SK-N-SH (cell line): Measurements from ENCODE around the gene MRPL24. TPM values are rescaled to one million over a fixed set of nuclear protein-coding genes. Genes with fewer than 3 reads are reported as not detected.

Source experiments
- CTCF ChIA-PET: fragments of 300-600, 350-600 bp; formaldehyde crosslinking; extraction: SDS; loops from one replicate; lab custom pipeline; 2021; lab: Yijun Ruan, JAX
- POLR2A ChIA-PET: fragments of 350-600 bp; sonication (Branson Sonifier 250); formaldehyde crosslinking; extraction: SDS; loops from one replicate; lab custom pipeline; 2020; ENCODE audit warnings: antibody characterized with exemption, inconsistent platforms; lab: Yijun Ruan, JAX
- DNase-seq: peaks from one replicate; pipeline ENCODE4 v3.0.0; 2012
- H2AFZ ChIP-seq: fragments of 200-600 bp; sonication (generic); 2 replicates; pipeline ENCODE4 v1.8.1; 2016; ENCODE audit warnings: antibody characterized with exemption, mild to moderate bottlenecking, low read depth
- H3F3A ChIP-seq: fragments of 200-600 bp; sonication (generic); replicated peaks from 2 replicates; pipeline ENCODE3; 2016; ENCODE audit warnings: antibody characterized with exemption, mild to moderate bottlenecking; ENCODE audit not compliant: insufficient read depth
- H3K27ac ChIP-seq, 2 experiments: fragments of 200-500 bp in 1 of 2; fragments of 200-600 bp in 1 of 2; sonication (Bioruptor generic) in 1 of 2; sonication (generic), shearing (Covaris generic) in 1 of 2; 2 replicates each; pipeline versions ENCODE4 v1.5.1 to v1.6.1; 2014 to 2016; ENCODE audit warnings: low read depth in 2 of 2, inconsistent platforms in 1 of 2, low read length in 1 of 2, mild to moderate bottlenecking in 1 of 2, mixed read lengths in 1 of 2
- H3K27me3 ChIP-seq: fragments of 200-600 bp; sonication (generic), shearing (Covaris generic); 2 replicates; pipeline ENCODE4 v1.6.1; 2016; ENCODE audit warnings: mixed run types; ENCODE audit not compliant: insufficient read depth
- H3K36me3 ChIP-seq, 2 experiments: fragments of 200-500 bp in 1 of 2; fragments of 200-600 bp in 1 of 2; sonication (Bioruptor generic) in 1 of 2; sonication (generic) in 1 of 2; replicated peaks in 1 of 2; 2 replicates each; pipeline versions ENCODE3 to v1.5.1; 2014 to 2016; ENCODE audit warnings: low read length in 1 of 2, mild to moderate bottlenecking in 1 of 2; ENCODE audit not compliant: insufficient read depth in 2 of 2, control insufficient read depth in 1 of 2
- H3K4me1 ChIP-seq, 2 experiments: fragments of 200-500 bp in 1 of 2; fragments of 200-600 bp in 1 of 2; sonication (Bioruptor generic) in 1 of 2; sonication (generic), shearing (Covaris generic) in 1 of 2; 2 replicates each; pipeline versions ENCODE4 v1.5.1 to v1.6.1; 2014 to 2016; ENCODE audit warnings: low read depth in 1 of 2, low read length in 1 of 2, mixed run types in 1 of 2; ENCODE audit not compliant: insufficient read depth in 2 of 2, control insufficient read depth in 1 of 2
- H3K4me2 ChIP-seq: fragments of 200-600 bp; sonication (generic), shearing (Covaris generic); 2 replicates; pipeline ENCODE4 v1.6.1; 2017; ENCODE audit warnings: mixed run types
- H3K4me3 ChIP-seq, 2 experiments: fragments of 200-500 bp in 1 of 2; fragments of 200-600 bp in 1 of 2; sonication (Bioruptor generic) in 1 of 2; sonication (generic), shearing (Covaris generic) in 1 of 2; 2 replicates each; pipeline versions ENCODE4 v1.5.1 to v1.8.1; 2014 to 2016; ENCODE audit warnings: low read depth in 2 of 2, inconsistent platforms in 1 of 2, low read length in 1 of 2, mild to moderate bottlenecking in 1 of 2, mixed read lengths in 1 of 2, moderate library complexity in 1 of 2
- H3K79me2 ChIP-seq: fragments of 200-600 bp; sonication (generic); 2 replicates; pipeline ENCODE4 v1.8.1; 2017; ENCODE audit warnings: mild to moderate bottlenecking; ENCODE audit not compliant: insufficient read depth
- H3K9ac ChIP-seq: fragments of 200-600 bp; sonication (generic); 2 replicates; pipeline ENCODE4 v1.6.1; 2017; ENCODE audit warnings: mixed run types
- H3K9me2 ChIP-seq: fragments of 200-600 bp; sonication (generic); 2 replicates; pipeline ENCODE4 v1.6.1; 2017; ENCODE audit warnings: mixed run types
- H3K9me3 ChIP-seq: fragments of 200-600 bp; sonication (generic); 2 replicates; pipeline ENCODE4 v1.6.1; 2017; ENCODE audit warnings: mixed run types, mild to moderate bottlenecking, moderate library complexity
- H4K20me1 ChIP-seq: fragments of 200-600 bp; sonication (generic); 2 replicates; pipeline ENCODE4 v1.6.1; 2017; ENCODE audit warnings: mild to moderate bottlenecking, mixed run types; ENCODE audit not compliant: insufficient read depth
- CHD2 ChIP-seq: fragments of 150-350 bp; IDR thresholded peaks from 2 replicates; pipeline ENCODE4 v1.6.1; 2018; ENCODE audit warnings: low read length; ENCODE audit not compliant: partially characterized antibody
- ELF1 ChIP-seq: IDR thresholded peaks from 2 replicates; pipeline ENCODE4 v1.4.0; 2012
- EP300 ChIP-seq, 2 experiments: IDR thresholded peaks; 2 replicates each; pipeline versions ENCODE4 v1.4.0 to v1.6.1; 2012; ENCODE audit warnings: borderline replicate concordance in 1 of 2, low read depth in 1 of 2, low read length in 1 of 2
- EZH2phosphoT487 ChIP-seq: fragments of 200-600 bp; sonication (generic); IDR thresholded peaks from 2 replicates; pipeline ENCODE4 v1.6.1; 2017; ENCODE audit warnings: low read depth, mixed run types, mild to moderate bottlenecking, antibody characterized with exemption, moderate library complexity, borderline replicate concordance
- FOSL2 ChIP-seq: IDR thresholded peaks from 2 replicates; pipeline ENCODE4 v1.4.0; 2012; ENCODE audit warnings: low read depth, mild to moderate bottlenecking, moderate library complexity, borderline replicate concordance
- FOXJ3 ChIP-seq: sonication (generic); formaldehyde crosslinking; IDR thresholded peaks from 2 replicates; pipeline ENCODE4 v1.5.1; 2020; ENCODE audit warnings: mild to moderate bottlenecking, missing genetic modification reagents
- GABPA ChIP-seq: IDR thresholded peaks from 2 replicates; pipeline ENCODE4 v1.4.0; 2012; ENCODE audit warnings: low read depth, mild to moderate bottlenecking
- JUND ChIP-seq: IDR thresholded peaks from 2 replicates; pipeline ENCODE4 v1.4.0; 2012
- MXI1 ChIP-seq: IDR thresholded peaks from 2 replicates; pipeline ENCODE4 v1.6.1; 2012; ENCODE audit warnings: mild to moderate bottlenecking, low read depth, low read length, improper control_type of control experiment
- NRF1 ChIP-seq: IDR thresholded peaks from 2 replicates; pipeline ENCODE4 v1.6.1; 2012; ENCODE audit warnings: low read depth, mild to moderate bottlenecking, low read length
- PBX3 ChIP-seq: IDR thresholded peaks from 2 replicates; pipeline ENCODE4; 2012
- RFX5 ChIP-seq: IDR thresholded peaks from 2 replicates; pipeline ENCODE4 v1.6.1; 2012; ENCODE audit warnings: mild to moderate bottlenecking, improper control_type of control experiment, low read length
- RXRA ChIP-seq: IDR thresholded peaks from 2 replicates; pipeline ENCODE4 v1.4.0; 2012; ENCODE audit warnings: low read depth, mild to moderate bottlenecking, borderline replicate concordance
- SIN3A ChIP-seq: IDR thresholded peaks from 2 replicates; pipeline ENCODE4 v1.6.1; 2012; ENCODE audit warnings: low read depth, mild to moderate bottlenecking, low read length, moderate library complexity, borderline replicate concordance
- SMC3 ChIP-seq: IDR thresholded peaks from 2 replicates; pipeline ENCODE4 v1.6.1; 2012; ENCODE audit warnings: low read depth, low read length, improper control_type of control experiment
- TCF12 ChIP-seq: IDR thresholded peaks from 2 replicates; pipeline ENCODE4 v1.4.0; 2012
- TEAD4 ChIP-seq: IDR thresholded peaks from 2 replicates; pipeline ENCODE4 v1.4.0; 2012; ENCODE audit warnings: mild to moderate bottlenecking, borderline replicate concordance; ENCODE audit not compliant: insufficient read depth
- USF1 ChIP-seq: IDR thresholded peaks from 2 replicates; pipeline ENCODE4 v1.4.0; 2012; ENCODE audit warnings: low read depth, borderline replicate concordance
- USF2 ChIP-seq: fragments of 150-350 bp; IDR thresholded peaks from 2 replicates; pipeline ENCODE4 v1.6.1; 2017; ENCODE audit warnings: antibody characterized with exemption, low read length, low read depth, borderline replicate concordance
- YY1 ChIP-seq: IDR thresholded peaks from 2 replicates; pipeline ENCODE4 v1.4.0; 2012; ENCODE audit warnings: low read depth, mild to moderate bottlenecking
- WGBS: methylation state at CpG from one replicate; pipeline ENCODE4 v1.1.6; 2017; ENCODE audit warnings: low lambda C conversion rate; 5-methylcytosine and 5-hydroxymethylcytosine counted together
- polyA plus RNA-seq, 3 experiments: library from polyadenylated mRNA; depleted of rRNA; stranded (reverse); fragments of >200 nt; gene quantifications; 2 replicates each; pipeline ENCODE4 v1.2.3, GENCODE V29; 2012
- TF ChIP-seq, protein P1 (sequence below): fragments of 150-350 bp; IDR thresholded peaks from 2 replicates; pipeline ENCODE4 v1.6.1; 2016; ENCODE audit warnings: mild to moderate bottlenecking, low read depth, low read length
- TF ChIP-seq, protein P2 (sequence below): IDR thresholded peaks from 2 replicates; pipeline ENCODE4 v1.6.1; 2012; ENCODE audit warnings: mild to moderate bottlenecking, low read depth, low read length, moderate library complexity
- TF ChIP-seq, protein P3 (sequence below): IDR thresholded peaks from 2 replicates; pipeline ENCODE4 v1.4.0; 2012; ENCODE audit warnings: low read depth

Gene MRPL24
- polyA plus RNA-seq, 1 of the 3 experiments (the other 2 are of a cell fraction) = 149 TPM

GRCh38 chr1:156704930-156705320, 36.0 kb downstream of the MRPL24 start:
- DNase-seq = no peak
- Histone ChIP-seq H3K27me3 (no peaks in the 10 kb centered on the region), H3K4me1 (peaks cover 61 to 87% of the 10 kb centered on the region in 2 experiments), H3K9me3 (no peaks in the 10 kb centered on the region), H3K4me3 (peak overlapping the region; percentile 54 to 58), H2AFZ (no peak overlapping the region), H4K20me1 (no peaks in the 10 kb centered on the region), H3K9me2 (no peaks in the 10 kb centered on the region), H3K9ac (peak overlapping the region; percentile 44; the same call in 1 of the 2 replicates), H3K36me3 (peaks cover 0 to 12% of the 10 kb centered on the region in 2 experiments), H3K4me2 (peak overlapping the region; percentile 89), H3K79me2 (no peaks in the 10 kb centered on the region), H3F3A (peaks cover 29% of the 10 kb centered on the region), H3K27ac (peak overlapping the region in 1 of 2 experiments; percentile 98; a peak in 2 of 4 replicates)
- CTCF ChIA-PET = interaction anchor here (1.1 to 45.5 kb wide), 5 partner anchors 9 to 96 kb away, joined by 3 to 2702 read pairs (median 5); partner anchors contain the start of genes CRABP2, ISG20L2, METTL25B and NES
- 5% methylated on average over 11 of the region's 29 CpGs for WGBS
- POLR2A ChIA-PET = interaction anchor here (1.8 to 5.3 kb wide), 3 partner anchors 14 to 29 kb away, joined by 5 to 57 read pairs (median 7); partner anchors contain the start of genes ISG20L2 and METTL25B
- no peak for TF ChIP-seq ELF1
- TF ChIP-seq, protein P1, sequence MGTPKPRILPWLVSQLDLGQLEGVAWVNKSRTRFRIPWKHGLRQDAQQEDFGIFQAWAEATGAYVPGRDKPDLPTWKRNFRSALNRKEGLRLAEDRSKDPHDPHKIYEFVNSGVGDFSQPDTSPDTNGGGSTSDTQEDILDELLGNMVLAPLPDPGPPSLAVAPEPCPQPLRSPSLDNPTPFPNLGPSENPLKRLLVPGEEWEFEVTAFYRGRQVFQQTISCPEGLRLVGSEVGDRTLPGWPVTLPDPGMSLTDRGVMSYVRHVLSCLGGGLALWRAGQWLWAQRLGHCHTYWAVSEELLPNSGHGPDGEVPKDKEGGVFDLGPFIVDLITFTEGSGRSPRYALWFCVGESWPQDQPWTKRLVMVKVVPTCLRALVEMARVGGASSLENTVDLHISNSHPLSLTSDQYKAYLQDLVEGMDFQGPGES = no peak
- no peak for TF ChIP-seq USF1
- peak; percentile 60; the same call in 1 of the 2 replicates for TF ChIP-seq SIN3A
- no peak for TF ChIP-seq YY1
- peak; percentile 78 for TF ChIP-seq TCF12
- peak; percentile 28; the same call in 1 of the 2 replicates for TF ChIP-seq PBX3
- TF ChIP-seq JUND = peak; percentile 84
- no peak for TF ChIP-seq NRF1
- no peak for TF ChIP-seq FOXJ3
- TF ChIP-seq FOSL2 = peak; percentile 96
- no peak for TF ChIP-seq EZH2phosphoT487
- TF ChIP-seq GABPA = no peak
- TF ChIP-seq RFX5 = no peak
- peak in 1 of 2 experiments; percentile 65; a peak in 1 of 4 replicates for TF ChIP-seq EP300 (IDR thresholded peaks at IDR 0.05; ENCODE audit: borderline replicate concordance in 1 of 2, low read depth in 1 of 2, low read length in 1 of 2)
- TF ChIP-seq, protein P2, sequence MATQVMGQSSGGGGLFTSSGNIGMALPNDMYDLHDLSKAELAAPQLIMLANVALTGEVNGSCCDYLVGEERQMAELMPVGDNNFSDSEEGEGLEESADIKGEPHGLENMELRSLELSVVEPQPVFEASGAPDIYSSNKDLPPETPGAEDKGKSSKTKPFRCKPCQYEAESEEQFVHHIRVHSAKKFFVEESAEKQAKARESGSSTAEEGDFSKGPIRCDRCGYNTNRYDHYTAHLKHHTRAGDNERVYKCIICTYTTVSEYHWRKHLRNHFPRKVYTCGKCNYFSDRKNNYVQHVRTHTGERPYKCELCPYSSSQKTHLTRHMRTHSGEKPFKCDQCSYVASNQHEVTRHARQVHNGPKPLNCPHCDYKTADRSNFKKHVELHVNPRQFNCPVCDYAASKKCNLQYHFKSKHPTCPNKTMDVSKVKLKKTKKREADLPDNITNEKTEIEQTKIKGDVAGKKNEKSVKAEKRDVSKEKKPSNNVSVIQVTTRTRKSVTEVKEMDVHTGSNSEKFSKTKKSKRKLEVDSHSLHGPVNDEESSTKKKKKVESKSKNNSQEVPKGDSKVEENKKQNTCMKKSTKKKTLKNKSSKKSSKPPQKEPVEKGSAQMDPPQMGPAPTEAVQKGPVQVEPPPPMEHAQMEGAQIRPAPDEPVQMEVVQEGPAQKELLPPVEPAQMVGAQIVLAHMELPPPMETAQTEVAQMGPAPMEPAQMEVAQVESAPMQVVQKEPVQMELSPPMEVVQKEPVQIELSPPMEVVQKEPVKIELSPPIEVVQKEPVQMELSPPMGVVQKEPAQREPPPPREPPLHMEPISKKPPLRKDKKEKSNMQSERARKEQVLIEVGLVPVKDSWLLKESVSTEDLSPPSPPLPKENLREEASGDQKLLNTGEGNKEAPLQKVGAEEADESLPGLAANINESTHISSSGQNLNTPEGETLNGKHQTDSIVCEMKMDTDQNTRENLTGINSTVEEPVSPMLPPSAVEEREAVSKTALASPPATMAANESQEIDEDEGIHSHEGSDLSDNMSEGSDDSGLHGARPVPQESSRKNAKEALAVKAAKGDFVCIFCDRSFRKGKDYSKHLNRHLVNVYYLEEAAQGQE = 0 out of 2 replicates have a peak, but pooled peaks have one; percentile 52
- TF ChIP-seq, protein P3, sequence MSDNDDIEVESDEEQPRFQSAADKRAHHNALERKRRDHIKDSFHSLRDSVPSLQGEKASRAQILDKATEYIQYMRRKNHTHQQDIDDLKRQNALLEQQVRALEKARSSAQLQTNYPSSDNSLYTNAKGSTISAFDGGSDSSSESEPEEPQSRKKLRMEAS = peak; percentile 90
- TF ChIP-seq SMC3 = no peak
- no peak for TF ChIP-seq CHD2
- TF ChIP-seq USF2 = no peak
- peak; percentile 56 for TF ChIP-seq TEAD4
- no peak for TF ChIP-seq MXI1
- TF ChIP-seq RXRA = no peak; the same call in 1 of the 2 replicates
